SK-N-SH (cell line): ENCODE measurements around the gene ERC1. TPM values are rescaled to one million over a fixed set of nuclear protein-coding genes. Genes with fewer than 3 reads are reported as not detected.

Source experiments
- CTCF ChIA-PET: fragments of 300-600, 350-600 bp; formaldehyde crosslinking; extraction: SDS; loops from one replicate; lab custom pipeline; 2021; lab: Yijun Ruan, JAX
- POLR2A ChIA-PET: fragments of 350-600 bp; sonication (Branson Sonifier 250); formaldehyde crosslinking; extraction: SDS; loops from one replicate; lab custom pipeline; 2020; ENCODE audit warnings: antibody characterized with exemption, inconsistent platforms; lab: Yijun Ruan, JAX
- DNase-seq: peaks from one replicate; pipeline ENCODE4 v3.0.0; 2012
- H2AFZ ChIP-seq: fragments of 200-600 bp; sonication (generic); 2 replicates; pipeline ENCODE4 v1.8.1; 2016; ENCODE audit warnings: antibody characterized with exemption, mild to moderate bottlenecking, low read depth
- H3F3A ChIP-seq: fragments of 200-600 bp; sonication (generic); replicated peaks from 2 replicates; pipeline ENCODE3; 2016; ENCODE audit warnings: antibody characterized with exemption, mild to moderate bottlenecking; ENCODE audit not compliant: insufficient read depth
- H3K27ac ChIP-seq, 2 experiments: fragments of 200-500 bp in 1 of 2; fragments of 200-600 bp in 1 of 2; sonication (Bioruptor generic) in 1 of 2; sonication (generic), shearing (Covaris generic) in 1 of 2; 2 replicates each; pipeline versions ENCODE4 v1.5.1 to v1.6.1; 2014 to 2016; ENCODE audit warnings: low read depth in 2 of 2, inconsistent platforms in 1 of 2, low read length in 1 of 2, mild to moderate bottlenecking in 1 of 2, mixed read lengths in 1 of 2
- H3K27me3 ChIP-seq: fragments of 200-600 bp; sonication (generic), shearing (Covaris generic); 2 replicates; pipeline ENCODE4 v1.6.1; 2016; ENCODE audit warnings: mixed run types; ENCODE audit not compliant: insufficient read depth
- H3K36me3 ChIP-seq, 2 experiments: fragments of 200-500 bp in 1 of 2; fragments of 200-600 bp in 1 of 2; sonication (Bioruptor generic) in 1 of 2; sonication (generic) in 1 of 2; replicated peaks in 1 of 2; 2 replicates each; pipeline versions ENCODE3 to v1.5.1; 2014 to 2016; ENCODE audit warnings: low read length in 1 of 2, mild to moderate bottlenecking in 1 of 2; ENCODE audit not compliant: insufficient read depth in 2 of 2, control insufficient read depth in 1 of 2
- H3K4me1 ChIP-seq, 2 experiments: fragments of 200-500 bp in 1 of 2; fragments of 200-600 bp in 1 of 2; sonication (Bioruptor generic) in 1 of 2; sonication (generic), shearing (Covaris generic) in 1 of 2; 2 replicates each; pipeline versions ENCODE4 v1.5.1 to v1.6.1; 2014 to 2016; ENCODE audit warnings: low read depth in 1 of 2, low read length in 1 of 2, mixed run types in 1 of 2; ENCODE audit not compliant: insufficient read depth in 2 of 2, control insufficient read depth in 1 of 2
- H3K4me2 ChIP-seq: fragments of 200-600 bp; sonication (generic), shearing (Covaris generic); 2 replicates; pipeline ENCODE4 v1.6.1; 2017; ENCODE audit warnings: mixed run types
- H3K4me3 ChIP-seq, 2 experiments: fragments of 200-500 bp in 1 of 2; fragments of 200-600 bp in 1 of 2; sonication (Bioruptor generic) in 1 of 2; sonication (generic), shearing (Covaris generic) in 1 of 2; 2 replicates each; pipeline versions ENCODE4 v1.5.1 to v1.8.1; 2014 to 2016; ENCODE audit warnings: low read depth in 2 of 2, inconsistent platforms in 1 of 2, low read length in 1 of 2, mild to moderate bottlenecking in 1 of 2, mixed read lengths in 1 of 2, moderate library complexity in 1 of 2
- H3K79me2 ChIP-seq: fragments of 200-600 bp; sonication (generic); 2 replicates; pipeline ENCODE4 v1.8.1; 2017; ENCODE audit warnings: mild to moderate bottlenecking; ENCODE audit not compliant: insufficient read depth
- H3K9ac ChIP-seq: fragments of 200-600 bp; sonication (generic); 2 replicates; pipeline ENCODE4 v1.6.1; 2017; ENCODE audit warnings: mixed run types
- H3K9me2 ChIP-seq: fragments of 200-600 bp; sonication (generic); 2 replicates; pipeline ENCODE4 v1.6.1; 2017; ENCODE audit warnings: mixed run types
- H3K9me3 ChIP-seq: fragments of 200-600 bp; sonication (generic); 2 replicates; pipeline ENCODE4 v1.6.1; 2017; ENCODE audit warnings: mixed run types, mild to moderate bottlenecking, moderate library complexity
- H4K20me1 ChIP-seq: fragments of 200-600 bp; sonication (generic); 2 replicates; pipeline ENCODE4 v1.6.1; 2017; ENCODE audit warnings: mild to moderate bottlenecking, mixed run types; ENCODE audit not compliant: insufficient read depth
- CHD2 ChIP-seq: fragments of 150-350 bp; IDR thresholded peaks from 2 replicates; pipeline ENCODE4 v1.6.1; 2018; ENCODE audit warnings: low read length; ENCODE audit not compliant: partially characterized antibody
- CTCF ChIP-seq: fragments of 200-600 bp; sonication (generic); IDR thresholded peaks from 2 replicates; pipeline ENCODE4 v1.6.1; 2017; ENCODE audit warnings: antibody characterized with exemption, mild to moderate bottlenecking, moderate library complexity
- ELF1 ChIP-seq: IDR thresholded peaks from 2 replicates; pipeline ENCODE4 v1.4.0; 2012
- EP300 ChIP-seq, 2 experiments: IDR thresholded peaks; 2 replicates each; pipeline versions ENCODE4 v1.4.0 to v1.6.1; 2012; ENCODE audit warnings: borderline replicate concordance in 1 of 2, low read depth in 1 of 2, low read length in 1 of 2
- FOSL2 ChIP-seq: IDR thresholded peaks from 2 replicates; pipeline ENCODE4 v1.4.0; 2012; ENCODE audit warnings: low read depth, mild to moderate bottlenecking, moderate library complexity, borderline replicate concordance
- FOXJ3 ChIP-seq: sonication (generic); formaldehyde crosslinking; IDR thresholded peaks from 2 replicates; pipeline ENCODE4 v1.5.1; 2020; ENCODE audit warnings: mild to moderate bottlenecking, missing genetic modification reagents
- FOXM1 ChIP-seq: IDR thresholded peaks from 2 replicates; pipeline ENCODE4 v1.4.0; 2012; ENCODE audit warnings: low read depth, mild to moderate bottlenecking
- GABPA ChIP-seq: IDR thresholded peaks from 2 replicates; pipeline ENCODE4 v1.4.0; 2012; ENCODE audit warnings: low read depth, mild to moderate bottlenecking
- JUND ChIP-seq: IDR thresholded peaks from 2 replicates; pipeline ENCODE4 v1.4.0; 2012
- MAX ChIP-seq: IDR thresholded peaks from 2 replicates; pipeline ENCODE4 v1.4.0; 2012; ENCODE audit warnings: low read depth
- MEF2A ChIP-seq: IDR thresholded peaks from 2 replicates; pipeline ENCODE4 v1.4.0; 2012; ENCODE audit warnings: low read depth, borderline replicate concordance
- MXI1 ChIP-seq: IDR thresholded peaks from 2 replicates; pipeline ENCODE4 v1.6.1; 2012; ENCODE audit warnings: mild to moderate bottlenecking, low read depth, low read length, improper control_type of control experiment
- NRF1 ChIP-seq: IDR thresholded peaks from 2 replicates; pipeline ENCODE4 v1.6.1; 2012; ENCODE audit warnings: low read depth, mild to moderate bottlenecking, low read length
- REST ChIP-seq: IDR thresholded peaks from 2 replicates; pipeline ENCODE4 v1.6.1; 2012; ENCODE audit warnings: mild to moderate bottlenecking, low read depth, low read length, moderate library complexity
- RFX5 ChIP-seq: IDR thresholded peaks from 2 replicates; pipeline ENCODE4 v1.6.1; 2012; ENCODE audit warnings: mild to moderate bottlenecking, improper control_type of control experiment, low read length
- TEAD4 ChIP-seq: IDR thresholded peaks from 2 replicates; pipeline ENCODE4 v1.4.0; 2012; ENCODE audit warnings: mild to moderate bottlenecking, borderline replicate concordance; ENCODE audit not compliant: insufficient read depth
- YY1 ChIP-seq: IDR thresholded peaks from 2 replicates; pipeline ENCODE4 v1.4.0; 2012; ENCODE audit warnings: low read depth, mild to moderate bottlenecking
- WGBS: methylation state at CpG from one replicate; pipeline ENCODE4 v1.1.6; 2017; ENCODE audit warnings: low lambda C conversion rate; 5-methylcytosine and 5-hydroxymethylcytosine counted together
- polyA plus RNA-seq, 3 experiments: library from polyadenylated mRNA; depleted of rRNA; stranded (reverse); fragments of >200 nt; gene quantifications; 2 replicates each; pipeline ENCODE4 v1.2.3, GENCODE V29; 2012
- TF ChIP-seq, protein P1 (sequence below): IDR thresholded peaks from 2 replicates; pipeline ENCODE4 v1.4.0; 2012; ENCODE audit warnings: low read depth, borderline replicate concordance
- TF ChIP-seq, protein P2 (sequence below): IDR thresholded peaks from 2 replicates; pipeline ENCODE4; 2012

ERC1 gene
- polyA plus RNA-seq, 1 of the 3 experiments (the other 2 are of a cell fraction): 7.5 TPM

DNA sequence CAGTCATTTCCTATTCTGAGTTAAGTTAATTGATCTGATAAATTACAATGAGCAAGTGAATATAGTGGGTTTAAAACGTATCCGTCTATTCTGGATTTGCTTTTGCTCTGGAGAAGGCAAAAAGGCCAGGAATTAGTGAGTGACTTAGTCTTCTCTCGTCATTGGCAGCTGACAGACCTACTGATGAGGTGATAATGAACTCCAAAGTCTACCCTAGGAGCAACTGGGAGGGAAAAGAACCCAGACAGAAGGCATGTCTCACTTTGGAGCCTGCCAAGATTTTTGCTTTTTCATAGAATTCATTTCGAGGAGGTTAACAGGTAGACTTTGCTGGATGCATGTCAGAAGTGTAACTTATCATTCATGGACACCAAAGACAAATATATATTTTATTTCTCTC lies 333.1 kb downstream of the ERC1 start:
- no peaks in the 10 kb centered on the region; the same call in 1 of the 2 replicates for H3K9me2 ChIP-seq
- TF ChIP-seq FOXJ3 (CRISPR knock-in tag) (no peak), FOXM1 (no peak), JUND (no peak), ELF1 (no peak), MAX (no peak), FOSL2 (no peak), YY1 (no peak), RFX5 (no peak), CHD2 (no peak), GABPA (no peak), EP300 (IDR thresholded peaks at IDR 0.05; ENCODE audit: borderline replicate concordance in 1 of 2, low read depth in 1 of 2, low read length in 1 of 2) (no peak), REST (no peak)
- TF ChIP-seq, protein P1, sequence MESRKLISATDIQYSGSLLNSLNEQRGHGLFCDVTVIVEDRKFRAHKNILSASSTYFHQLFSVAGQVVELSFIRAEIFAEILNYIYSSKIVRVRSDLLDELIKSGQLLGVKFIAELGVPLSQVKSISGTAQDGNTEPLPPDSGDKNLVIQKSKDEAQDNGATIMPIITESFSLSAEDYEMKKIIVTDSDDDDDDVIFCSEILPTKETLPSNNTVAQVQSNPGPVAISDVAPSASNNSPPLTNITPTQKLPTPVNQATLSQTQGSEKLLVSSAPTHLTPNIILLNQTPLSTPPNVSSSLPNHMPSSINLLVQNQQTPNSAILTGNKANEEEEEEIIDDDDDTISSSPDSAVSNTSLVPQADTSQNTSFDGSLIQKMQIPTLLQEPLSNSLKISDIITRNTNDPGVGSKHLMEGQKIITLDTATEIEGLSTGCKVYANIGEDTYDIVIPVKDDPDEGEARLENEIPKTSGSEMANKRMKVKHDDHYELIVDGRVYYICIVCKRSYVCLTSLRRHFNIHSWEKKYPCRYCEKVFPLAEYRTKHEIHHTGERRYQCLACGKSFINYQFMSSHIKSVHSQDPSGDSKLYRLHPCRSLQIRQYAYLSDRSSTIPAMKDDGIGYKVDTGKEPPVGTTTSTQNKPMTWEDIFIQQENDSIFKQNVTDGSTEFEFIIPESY: no peak
- H3K79me2 ChIP-seq: no peaks in the 10 kb centered on the region
- no peaks in the 10 kb centered on the region for H4K20me1 ChIP-seq
- CTCF ChIA-PET: no interaction called here
- peaks cover 0 to 10% of the 10 kb centered on the region in 2 experiments; a peak in 2 of 4 replicates for H3K4me1 ChIP-seq
- H3K4me2 ChIP-seq: no peak overlapping the region
- WGBS: 94% methylated on average over 4 of the region's 4 CpGs
- no peak overlapping the region for H3K27ac ChIP-seq
- H3F3A ChIP-seq: peaks cover 8% of the 10 kb centered on the region
- DNase-seq: no peak
- H3K9ac ChIP-seq: no peak overlapping the region
- no peaks in the 10 kb centered on the region for H3K9me3 ChIP-seq
- POLR2A ChIA-PET: no interaction called here
- no peaks in the 10 kb centered on the region for H3K27me3 ChIP-seq
- H2AFZ ChIP-seq: no peak overlapping the region
- peaks cover 2 to 13% of the 10 kb centered on the region in 2 experiments for H3K36me3 ChIP-seq
- H3K4me3 ChIP-seq: no peak overlapping the region

GRCh38 chr12:1324910-1325309 lies 333.9 kb downstream of the ERC1 start:
- Histone ChIP-seq H4K20me1 (no peaks in the 10 kb centered on the region), H3K27ac (no peak overlapping the region), H3F3A (no peaks in the 10 kb centered on the region), H2AFZ (no peak overlapping the region), H3K9me2 (no peaks in the 10 kb centered on the region; the same call in 1 of the 2 replicates), H3K9ac (no peak overlapping the region), H3K4me3 (no peak overlapping the region), H3K4me1 (peaks cover 0 to 4% of the 10 kb centered on the region in 2 experiments; a peak in 1 of 4 replicates), H3K9me3 (no peaks in the 10 kb centered on the region), H3K79me2 (no peaks in the 10 kb centered on the region), H3K4me2 (no peak overlapping the region), H3K36me3 (peaks cover 2 to 13% of the 10 kb centered on the region in 2 experiments), H3K27me3 (no peaks in the 10 kb centered on the region)
- DNase-seq: no peak
- POLR2A ChIA-PET: no interaction called here
- 95% methylated on average over 5 of the region's 5 CpGs for WGBS
- CTCF ChIA-PET: interaction anchor here (0.6 kb wide), 1 partner anchor 17 kb away, joined by 3 read pairs; no protein-coding TSS in a partner anchor
- TF ChIP-seq, protein P2, sequence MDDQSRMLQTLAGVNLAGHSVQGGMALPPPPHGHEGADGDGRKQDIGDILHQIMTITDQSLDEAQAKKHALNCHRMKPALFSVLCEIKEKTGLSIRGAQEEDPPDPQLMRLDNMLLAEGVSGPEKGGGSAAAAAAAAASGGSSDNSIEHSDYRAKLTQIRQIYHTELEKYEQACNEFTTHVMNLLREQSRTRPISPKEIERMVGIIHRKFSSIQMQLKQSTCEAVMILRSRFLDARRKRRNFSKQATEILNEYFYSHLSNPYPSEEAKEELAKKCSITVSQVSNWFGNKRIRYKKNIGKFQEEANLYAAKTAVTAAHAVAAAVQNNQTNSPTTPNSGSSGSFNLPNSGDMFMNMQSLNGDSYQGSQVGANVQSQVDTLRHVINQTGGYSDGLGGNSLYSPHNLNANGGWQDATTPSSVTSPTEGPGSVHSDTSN: no peak
- TF ChIP-seq YY1: no peak
- TF ChIP-seq ELF1: no peak
- no peak for TF ChIP-seq RFX5
- TF ChIP-seq FOXJ3 (CRISPR knock-in tag): no peak
- TF ChIP-seq TEAD4: no peak
- no peak for TF ChIP-seq MEF2A
- TF ChIP-seq MXI1: no peak
- no peak for TF ChIP-seq MAX
- no peak for TF ChIP-seq CTCF
- TF ChIP-seq NRF1: no peak
